Thyroid gland (tissue), 4 donors: ENCODE data around the gene PARD3B. TPM values are rescaled to one million over a fixed set of nuclear protein-coding genes. Genes with fewer than 3 reads are reported as not detected.

ENCODE experiments used
- DNase-seq, 2 donors: peaks; one replicate each; pipeline ENCODE4 v3.0.0-alpha.2; 2019
- H3K27ac ChIP-seq, 3 donors: fragments of 200-600 bp; sonication (generic); 1 replicate in 2 of 3; 2 replicates in 1 of 3; pipeline ENCODE4 v1.5.1; 2016 to 2019; ENCODE audit warnings: mild to moderate bottlenecking in 1 of 3, moderate library complexity in 1 of 3
- H3K27me3 ChIP-seq: fragments of 200-600 bp; sonication (generic); one replicate; pipeline ENCODE4 v1.5.1; 2019
- H3K36me3 ChIP-seq, 2 donors: fragments of 200-600 bp; sonication (generic); one replicate each; pipeline ENCODE4 v1.5.1; 2016 to 2019
- H3K4me1 ChIP-seq, 2 donors: fragments of 200-600 bp; sonication (generic); one replicate each; pipeline ENCODE4 v1.5.1; 2017 to 2019
- H3K4me3 ChIP-seq, 3 donors: fragments of 200-600 bp; sonication (generic); replicated peaks in 1 of 3; 1 replicate in 2 of 3; 2 replicates in 1 of 3; pipeline ENCODE4 v1.5.1; 2016; ENCODE audit warnings: mild to moderate bottlenecking in 1 of 3
- H3K9me3 ChIP-seq: fragments of 200-600 bp; sonication (generic); one replicate; pipeline ENCODE4 v1.5.1; 2017
- POLR2A ChIP-seq, 2 donors: fragments of 450-650 bp; IDR thresholded peaks; one replicate each; pipeline ENCODE4 v1.6.1; 2017; ENCODE audit warnings: antibody characterized with exemption in 2 of 2, mild to moderate bottlenecking in 2 of 2, moderate library complexity in 1 of 2
- WGBS, 2 donors: methylation state at CpG; one replicate each; pipeline ENCODE4 v1.1.5; 2017; 5-methylcytosine and 5-hydroxymethylcytosine counted together
- intact Hi-C: fragments of 100-400 bp; cut with DNase I; formaldehyde crosslinking; loops from one replicate; pipeline ENCODE4 v1.15.1; 2023
- total RNA-seq, 4 donors: library from RNA; depleted of rRNA; stranded (reverse); fragments of >200 nt; gene quantifications; one replicate each; pipeline ENCODE4 v1.2.3, GENCODE V29; 2016
- TF ChIP-seq, protein P1 (sequence below), 6 experiments: fragments of 200-600 bp in 3 of 6; fragments of 450-650 bp in 3 of 6; sonication (generic) in 3 of 6; IDR thresholded peaks; one replicate each; pipeline ENCODE4 v1.5.1; 2016 to 2019; ENCODE audit warnings: antibody characterized with exemption in 6 of 6, mild to moderate bottlenecking in 2 of 6, inconsistent platforms in 1 of 6, moderate library complexity in 1 of 6

Gene PARD3B
- total RNA-seq, 4 donors from 2014 or later = 27.0 to 43.4 (median 34.6) TPM

DNA sequence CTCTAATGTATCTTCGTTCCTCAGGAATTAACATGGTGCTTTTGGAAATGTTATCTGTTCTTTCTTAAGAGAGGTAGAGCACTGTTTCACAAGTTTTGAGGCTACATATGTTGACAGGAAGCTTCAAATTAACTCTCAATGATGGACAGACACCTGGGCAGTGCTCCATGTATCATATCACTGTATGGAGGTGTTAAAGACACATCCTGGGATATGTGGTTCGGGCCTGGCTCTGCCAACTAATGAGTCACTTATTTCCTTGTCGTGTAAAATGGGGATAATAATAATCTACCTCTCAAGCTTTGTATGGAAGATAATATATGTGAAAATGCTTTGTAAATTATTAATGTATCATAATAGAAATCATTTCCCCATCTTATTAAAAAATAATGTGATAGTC lies 90.2 kb downstream of the PARD3B start:
- H3K27ac ChIP-seq = no peak overlapping the region
- H3K27me3 ChIP-seq = no peaks in the 10 kb centered on the region
- H3K4me1 ChIP-seq = no peaks in the 10 kb centered on the region
- DNase-seq = no peak
- no peaks in the 10 kb centered on the region for H3K9me3 ChIP-seq
- H3K4me3 ChIP-seq = no peak overlapping the region
- intact Hi-C loops = no loop called here
- TF ChIP-seq, protein P1, sequence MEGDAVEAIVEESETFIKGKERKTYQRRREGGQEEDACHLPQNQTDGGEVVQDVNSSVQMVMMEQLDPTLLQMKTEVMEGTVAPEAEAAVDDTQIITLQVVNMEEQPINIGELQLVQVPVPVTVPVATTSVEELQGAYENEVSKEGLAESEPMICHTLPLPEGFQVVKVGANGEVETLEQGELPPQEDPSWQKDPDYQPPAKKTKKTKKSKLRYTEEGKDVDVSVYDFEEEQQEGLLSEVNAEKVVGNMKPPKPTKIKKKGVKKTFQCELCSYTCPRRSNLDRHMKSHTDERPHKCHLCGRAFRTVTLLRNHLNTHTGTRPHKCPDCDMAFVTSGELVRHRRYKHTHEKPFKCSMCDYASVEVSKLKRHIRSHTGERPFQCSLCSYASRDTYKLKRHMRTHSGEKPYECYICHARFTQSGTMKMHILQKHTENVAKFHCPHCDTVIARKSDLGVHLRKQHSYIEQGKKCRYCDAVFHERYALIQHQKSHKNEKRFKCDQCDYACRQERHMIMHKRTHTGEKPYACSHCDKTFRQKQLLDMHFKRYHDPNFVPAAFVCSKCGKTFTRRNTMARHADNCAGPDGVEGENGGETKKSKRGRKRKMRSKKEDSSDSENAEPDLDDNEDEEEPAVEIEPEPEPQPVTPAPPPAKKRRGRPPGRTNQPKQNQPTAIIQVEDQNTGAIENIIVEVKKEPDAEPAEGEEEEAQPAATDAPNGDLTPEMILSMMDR (IDR thresholded peaks at IDR 0.05) = no peak
- TF ChIP-seq POLR2A (IDR thresholded peaks at IDR 0.05) = no peak
- no peaks in the 10 kb centered on the region for H3K36me3 ChIP-seq
- whole genome bisulfite sequencing, 2 donors = 77 to 88% methylated on average over 3 of the region's 3 CpGs

DNA sequence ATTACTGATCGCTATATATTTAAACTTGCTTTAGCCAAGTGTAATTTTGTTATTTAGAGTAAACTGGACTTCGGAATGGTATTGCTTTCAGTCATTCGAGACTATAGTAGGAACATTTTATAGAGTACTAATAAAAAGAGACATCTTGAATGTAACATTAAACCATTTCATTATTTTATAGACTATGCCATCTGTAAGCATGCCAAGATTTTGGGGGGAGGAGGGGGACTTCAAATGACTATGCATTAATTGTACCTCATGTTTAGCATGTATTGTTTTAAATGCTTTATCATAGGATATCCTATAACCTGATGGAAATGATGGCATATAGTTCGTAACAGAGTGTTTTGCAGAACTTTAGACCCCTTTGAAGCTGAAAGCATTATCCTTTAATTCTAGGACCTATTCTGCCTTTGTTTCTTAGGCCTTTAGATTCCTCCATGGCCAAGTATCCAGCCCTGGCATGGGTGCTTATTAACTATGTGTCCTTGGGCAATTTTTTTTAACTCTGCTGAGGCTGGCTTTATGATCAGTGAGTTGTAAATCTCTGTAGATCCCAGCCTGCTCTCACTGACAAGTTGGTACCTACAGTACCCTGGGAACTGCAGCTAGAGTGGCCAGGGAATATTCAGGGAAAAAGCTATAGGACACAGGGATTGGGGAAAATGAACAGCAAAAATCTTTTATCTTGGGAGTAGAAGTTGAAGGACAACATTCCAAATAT lies 93.4 kb downstream of the PARD3B start:
- TF ChIP-seq POLR2A (IDR thresholded peaks at IDR 0.05) = no peak
- TF ChIP-seq, protein P1 (IDR thresholded peaks at IDR 0.05) = no peak
- Histone ChIP-seq H3K4me1 (peaks cover under 1 to 3% of the 10 kb centered on the region in 2 donors), H3K36me3 (no peaks in the 10 kb centered on the region), H3K27ac (no peak overlapping the region), H3K4me3 (no peak overlapping the region), H3K9me3 (no peaks in the 10 kb centered on the region), H3K27me3 (no peaks in the 10 kb centered on the region)
- no peak for DNase-seq
- 94 to 96% methylated on average over 4 of the region's 4 CpGs for WGBS, 2 donors
- intact Hi-C loops = no loop called here

DNA sequence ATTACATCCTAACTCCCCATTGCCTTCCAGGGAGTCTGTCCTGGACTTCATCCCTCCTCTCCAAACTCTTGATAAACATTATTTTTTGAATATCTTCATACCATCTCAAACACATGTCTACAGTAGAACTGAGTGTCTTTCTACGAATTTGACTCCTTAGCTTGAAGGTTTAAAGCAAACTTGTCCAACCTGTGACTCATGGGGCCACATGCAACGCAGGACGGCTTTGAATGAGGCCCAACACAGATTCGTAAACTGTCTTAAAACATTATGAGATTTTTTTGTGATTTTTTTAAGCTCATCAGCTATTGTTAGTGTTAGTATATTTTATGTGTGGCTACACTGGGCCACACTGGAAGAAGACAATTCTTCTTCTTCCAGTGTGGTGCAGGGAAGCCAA lies 98.1 kb downstream of the PARD3B start:
- Histone ChIP-seq H3K9me3 (no peaks in the 10 kb centered on the region), H3K36me3 (no peaks in the 10 kb centered on the region), H3K27ac (no peak overlapping the region), H3K27me3 (no peaks in the 10 kb centered on the region), H3K4me1 (peaks cover 18 to 25% of the 10 kb centered on the region in 2 donors), H3K4me3 (no peak overlapping the region)
- intact Hi-C loops = no loop called here
- no peak for DNase-seq
- WGBS, 2 donors = 92 to 95% methylated on average over 4 of the region's 4 CpGs
- TF ChIP-seq, protein P1 (IDR thresholded peaks at IDR 0.05) = no peak
- TF ChIP-seq POLR2A (IDR thresholded peaks at IDR 0.05) = no peak

DNA sequence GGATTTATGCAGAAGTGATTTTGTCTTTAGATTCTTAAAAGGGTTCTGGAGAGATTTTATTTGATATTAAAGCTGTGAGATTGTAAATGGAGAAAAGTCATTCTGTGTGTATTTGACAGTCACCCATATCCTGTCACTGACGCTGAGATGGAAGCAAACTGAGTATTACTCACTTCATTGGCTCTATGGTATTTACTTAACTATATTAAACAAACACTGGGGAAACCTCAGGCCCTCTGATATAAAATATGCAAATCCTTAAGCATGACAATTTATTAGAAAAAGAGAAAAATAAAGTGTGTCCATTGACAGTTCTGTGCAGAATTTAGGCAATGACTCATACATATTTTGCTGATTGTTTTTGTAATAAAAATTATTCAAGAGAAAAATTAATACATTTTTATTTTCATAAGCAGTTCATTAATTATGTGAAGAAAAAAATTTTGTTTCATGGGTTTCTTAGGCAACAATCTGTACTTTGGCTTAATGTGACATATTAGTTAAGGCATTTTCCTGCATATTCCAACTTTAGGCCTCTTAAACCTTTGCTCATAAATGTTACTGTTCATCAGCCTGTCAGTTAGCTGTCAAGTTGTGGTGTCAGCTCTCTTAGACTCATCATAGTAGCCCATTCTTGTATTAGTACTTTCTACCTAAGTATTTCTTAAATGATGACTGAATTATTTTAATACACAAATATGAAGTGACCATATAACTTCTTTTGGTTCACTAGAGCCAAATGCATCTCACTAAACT lies 99.9 kb downstream of the PARD3B start:
- Histone ChIP-seq H3K36me3 (no peaks in the 10 kb centered on the region), H3K27me3 (no peaks in the 10 kb centered on the region), H3K27ac (peak overlapping the region in 1 of 3 donors; percentile 5), H3K4me1 (peaks cover 18 to 25% of the 10 kb centered on the region in 2 donors), H3K4me3 (no peak overlapping the region), H3K9me3 (no peaks in the 10 kb centered on the region)
- TF ChIP-seq, protein P1 (IDR thresholded peaks at IDR 0.05) = no peak
- no peak for TF ChIP-seq POLR2A (IDR thresholded peaks at IDR 0.05)
- WGBS, 2 donors = 22 to 25% methylated on average over 1 of the region's 1 CpG
- intact Hi-C loops = no loop called here
- DNase-seq = no peak

DNA sequence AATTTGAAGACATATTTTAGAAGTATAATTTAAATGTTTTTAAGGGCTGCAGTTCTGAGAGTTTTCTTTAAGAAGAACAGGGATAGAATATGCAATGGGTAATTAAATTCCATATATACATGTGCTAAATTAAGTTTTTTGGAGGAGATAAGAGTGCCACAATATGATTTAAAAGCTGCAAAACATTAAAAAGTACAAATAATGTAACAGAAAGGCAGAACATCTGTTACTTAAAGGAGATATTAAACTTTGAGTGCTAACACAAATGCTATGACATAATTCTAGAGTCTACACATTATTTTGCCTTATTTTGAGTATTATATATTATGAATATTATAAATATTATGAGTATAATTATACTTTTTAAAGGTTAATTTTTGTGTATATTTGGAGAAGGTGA lies 102.4 kb downstream of the PARD3B start:
- DNase-seq = no peak
- no peaks in the 10 kb centered on the region for H3K36me3 ChIP-seq
- TF ChIP-seq POLR2A (IDR thresholded peaks at IDR 0.05) = no peak
- TF ChIP-seq, protein P1 (IDR thresholded peaks at IDR 0.05) = no peak
- no peak overlapping the region for H3K4me3 ChIP-seq
- no peaks in the 10 kb centered on the region for H3K9me3 ChIP-seq
- peaks cover 18 to 25% of the 10 kb centered on the region in 2 donors for H3K4me1 ChIP-seq
- H3K27ac ChIP-seq = no peak overlapping the region
- no peaks in the 10 kb centered on the region for H3K27me3 ChIP-seq
- intact Hi-C loops = no loop called here
